ENCODE measurements around the gene MBTPS2. TPM values are rescaled to one million over a fixed set of nuclear protein-coding genes. Genes with fewer than 3 reads are reported as not detected.

MBTPS2 gene
- total RNA-seq, 1 donor from 2014 or later, result 15.1 TPM

GRCh38 chrX:21932292-21933002 is 93.0 kb downstream of the MBTPS2 start:
- no peak overlapping the region for H3K4me3 ChIP-seq (ENCODE audit: low read depth, low read length)
- no peaks in the 10 kb centered on the region for H3K36me3 ChIP-seq (ENCODE audit: control insufficient read depth, insufficient read depth, low read length)
- TF ChIP-seq CTCF (IDR thresholded peaks at IDR 0.05; ENCODE audit: insufficient read depth, low read length, poor library complexity, severe bottlenecking), result no peak
- DNase-seq (ENCODE audit: low read depth), result peak; percentile 74
- H3K27me3 ChIP-seq (ENCODE audit: control insufficient read depth, insufficient read depth, low read length), result no peaks in the 10 kb centered on the region

DNA sequence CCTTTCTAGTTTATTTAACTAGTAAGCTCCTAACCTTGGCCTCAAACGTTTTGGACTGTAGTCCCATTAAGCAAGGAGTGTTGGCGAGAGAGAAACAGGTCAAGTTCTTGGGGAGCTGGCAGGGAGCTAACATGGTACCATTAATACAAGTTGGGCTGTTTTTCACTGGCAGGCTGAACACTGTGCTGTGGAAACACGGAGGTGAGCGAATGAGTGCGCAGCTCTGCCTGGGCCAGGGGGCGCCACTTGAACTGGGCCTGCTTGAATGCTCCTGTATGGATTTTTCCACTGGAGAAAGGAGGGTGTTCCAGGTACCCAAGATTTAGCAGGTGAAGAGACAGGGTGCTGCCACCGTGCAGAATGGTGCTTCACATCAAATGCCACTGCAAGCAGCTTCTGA is 93.7 kb downstream of the MBTPS2 start:
- TF ChIP-seq CTCF (IDR thresholded peaks at IDR 0.05; ENCODE audit: insufficient read depth, low read length, poor library complexity, severe bottlenecking), result no peak
- H3K27me3 ChIP-seq (ENCODE audit: control insufficient read depth, insufficient read depth, low read length), result no peaks in the 10 kb centered on the region
- no peak for DNase-seq (ENCODE audit: low read depth)
- H3K36me3 ChIP-seq (ENCODE audit: control insufficient read depth, insufficient read depth, low read length), result no peaks in the 10 kb centered on the region
- no peak overlapping the region for H3K4me3 ChIP-seq (ENCODE audit: low read depth, low read length)

DNA sequence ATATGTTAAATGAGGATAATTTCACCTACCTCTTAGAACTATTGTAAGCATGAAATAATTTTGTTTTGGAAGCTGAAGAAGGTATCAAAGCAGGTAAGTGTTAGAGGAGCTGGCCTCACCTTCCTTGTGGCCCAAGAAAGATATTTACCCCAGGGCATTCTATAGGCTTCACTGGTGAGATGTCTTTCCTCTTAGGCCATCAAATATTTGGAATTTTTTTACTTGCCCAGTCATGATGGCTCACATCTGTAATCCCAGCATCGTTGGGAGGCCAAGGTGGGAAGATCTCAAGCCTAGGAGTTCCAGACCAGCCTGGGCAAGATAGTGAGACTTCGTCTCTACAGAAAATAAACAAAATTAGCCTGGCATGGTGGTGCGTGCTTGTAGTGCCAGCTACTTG is 95.0 kb downstream of the MBTPS2 start:
- no peak for DNase-seq (ENCODE audit: low read depth)
- TF ChIP-seq CTCF (IDR thresholded peaks at IDR 0.05; ENCODE audit: insufficient read depth, low read length, poor library complexity, severe bottlenecking), result no peak

More for the DNA sequence above, 95.0 kb downstream of the MBTPS2 start:
- Histone ChIP-seq H3K27me3 (ENCODE audit: control insufficient read depth, insufficient read depth, low read length) (no peaks in the 10 kb centered on the region), H3K4me3 (ENCODE audit: low read depth, low read length) (no peak overlapping the region), H3K36me3 (ENCODE audit: control insufficient read depth, insufficient read depth, low read length) (no peaks in the 10 kb centered on the region)

Other genes starting within 250 kb of the MBTPS2 start
- gene KLHL34, start 181.3 kb upstream of the MBTPS2 start, total RNA-seq, result 0.04 TPM in 1 of 2 replicates, not detected in the other
- gene SMPX, start 81.5 kb upstream of the MBTPS2 start, total RNA-seq, result not detected in 2 replicates
- gene YY2, start 16.4 kb downstream of the MBTPS2 start, total RNA-seq, result 1.7 and 1.8 TPM in 2 replicates
- gene SMS, start 101.1 kb downstream of the MBTPS2 start, total RNA-seq, result 129 and 142 TPM in 2 replicates
- 0.04 and 0.07 TPM in 2 replicates for gene PHEX, start 192.7 kb downstream of the MBTPS2 start, total RNA-seq